ENCODE measurements around the gene TMEM215. TPM values are rescaled to one million over a fixed set of nuclear protein-coding genes. Genes with fewer than 3 reads are reported as not detected.

TMEM215 gene
- total and polyA plus RNA-seq, 2 donors (not counting 1 experiment from before 2014, with no cell fraction given): not detected

DNA sequence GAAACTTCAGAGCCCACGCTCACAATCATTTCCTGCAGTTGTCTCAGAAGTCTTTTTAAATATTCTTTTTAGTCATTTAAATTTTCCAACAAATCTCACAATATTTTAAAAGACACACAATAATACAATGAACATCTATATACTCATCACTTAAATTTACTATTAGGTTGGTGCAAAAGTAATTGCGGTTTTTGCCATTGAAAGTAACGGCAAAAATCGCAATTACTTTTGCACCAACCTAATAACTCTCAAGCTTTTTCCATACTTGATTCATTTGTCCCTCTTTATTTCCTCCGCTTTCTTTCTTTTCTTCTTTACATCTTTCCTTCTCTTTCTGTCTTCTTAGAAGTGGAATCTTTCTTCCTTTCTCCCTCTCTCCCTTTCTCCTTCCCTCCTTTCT is 19.2 kb upstream of the TMEM215 start:
- ATAC-seq (ENCODE audit: low read depth): no peak
- Histone ChIP-seq H3K9me3 (ENCODE audit: control extremely low read depth in 1 of 3, control insufficient read depth in 2 of 3, insufficient read depth in 1 of 3, low read length in 2 of 3) (no peaks in the 10 kb centered on the region), H3K27ac (ENCODE audit: low read length in 2 of 2) (no peak overlapping the region), H4K20me1 (ENCODE audit: control insufficient read depth, insufficient read depth, low read length, poor library complexity, severe bottlenecking) (no peaks in the 10 kb centered on the region), H3K9ac (ENCODE audit: low read length) (no peak overlapping the region), H3K27me3 (replicated peaks in 1 of 4; ENCODE audit: control extremely low read depth in 1 of 4, control insufficient read depth in 3 of 4, insufficient read depth in 4 of 4, low read length in 3 of 4) (no peaks in the 10 kb centered on the region), H3K36me3 (replicated peaks in 1 of 2; ENCODE audit: control extremely low read depth in 1 of 2, control insufficient read depth in 1 of 2, extremely low read depth in 1 of 2, insufficient read depth in 2 of 2, low read length in 1 of 2) (no peaks in the 10 kb centered on the region), H2AFZ (ENCODE audit: insufficient read depth, low read depth, low read length, poor library complexity, severe bottlenecking) (no peak overlapping the region), H3K4me3 (ENCODE audit: control extremely low read depth in 1 of 5, extremely low read depth in 1 of 5, insufficient read depth in 1 of 5, low read depth in 2 of 5, low read length in 4 of 5) (no peak overlapping the region), H3K79me2 (ENCODE audit: control insufficient read depth, insufficient read depth, low read length) (no peaks in the 10 kb centered on the region), H3K4me2 (replicated peaks; ENCODE audit: low read depth, low read length, poor library complexity, severe bottlenecking) (no peak overlapping the region), H3K4me1 (ENCODE audit: control insufficient read depth in 2 of 2, insufficient read depth in 2 of 2, low read length in 2 of 2) (no peaks in the 10 kb centered on the region)
- DNase-seq: no peak
- Mint-ChIP-seq H3K9me3 (ENCODE audit: insufficient read depth) (no peaks in the 10 kb centered on the region), H3K27ac (no peak overlapping the region), H3K4me1 (no peaks in the 10 kb centered on the region), H3K27me3 (peaks cover 6% of the 10 kb centered on the region), H3K4me3 (no peak overlapping the region)
- ChIA-PET POLR2A (no interaction called here), CTCF (no interaction called here)
- intact Hi-C loops (cut with micrococcal nuclease): no loop called here
- TF ChIP-seq, protein P1, sequence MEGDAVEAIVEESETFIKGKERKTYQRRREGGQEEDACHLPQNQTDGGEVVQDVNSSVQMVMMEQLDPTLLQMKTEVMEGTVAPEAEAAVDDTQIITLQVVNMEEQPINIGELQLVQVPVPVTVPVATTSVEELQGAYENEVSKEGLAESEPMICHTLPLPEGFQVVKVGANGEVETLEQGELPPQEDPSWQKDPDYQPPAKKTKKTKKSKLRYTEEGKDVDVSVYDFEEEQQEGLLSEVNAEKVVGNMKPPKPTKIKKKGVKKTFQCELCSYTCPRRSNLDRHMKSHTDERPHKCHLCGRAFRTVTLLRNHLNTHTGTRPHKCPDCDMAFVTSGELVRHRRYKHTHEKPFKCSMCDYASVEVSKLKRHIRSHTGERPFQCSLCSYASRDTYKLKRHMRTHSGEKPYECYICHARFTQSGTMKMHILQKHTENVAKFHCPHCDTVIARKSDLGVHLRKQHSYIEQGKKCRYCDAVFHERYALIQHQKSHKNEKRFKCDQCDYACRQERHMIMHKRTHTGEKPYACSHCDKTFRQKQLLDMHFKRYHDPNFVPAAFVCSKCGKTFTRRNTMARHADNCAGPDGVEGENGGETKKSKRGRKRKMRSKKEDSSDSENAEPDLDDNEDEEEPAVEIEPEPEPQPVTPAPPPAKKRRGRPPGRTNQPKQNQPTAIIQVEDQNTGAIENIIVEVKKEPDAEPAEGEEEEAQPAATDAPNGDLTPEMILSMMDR (IDR thresholded peaks at IDR 0.05): no peak
- TF ChIP-seq EZH2 (IDR thresholded peaks at IDR 0.05; ENCODE audit: borderline replicate concordance, insufficient read depth, low read depth, low read length, poor library complexity, severe bottlenecking): no peak
- WGBS (ENCODE audit: insufficient coverage): 92% methylated on average over 4 of the region's 5 CpGs

DNA sequence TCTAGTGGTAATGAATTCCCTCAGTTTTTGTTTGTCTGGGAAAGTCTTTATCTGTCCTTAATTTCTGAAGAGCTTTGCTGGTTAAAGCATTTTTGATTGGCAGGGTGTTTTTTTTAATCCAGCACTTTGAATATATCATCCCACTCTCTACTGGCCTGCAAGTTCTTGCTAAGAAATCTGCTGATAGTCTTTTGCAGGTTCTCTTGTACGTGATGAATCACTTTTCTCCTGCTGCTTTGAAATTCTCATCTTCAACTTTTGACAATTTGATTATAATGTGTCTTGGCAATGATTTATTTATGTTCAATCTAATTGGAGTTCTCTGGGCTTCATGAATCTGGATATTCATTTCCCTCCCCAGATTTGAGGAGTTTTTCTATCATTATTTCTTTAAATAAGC is 8.1 kb upstream of the TMEM215 start:
- Mint-ChIP-seq H3K4me1 (no peaks in the 10 kb centered on the region), H3K27ac (no peak overlapping the region), H3K9me3 (ENCODE audit: insufficient read depth) (peaks cover 21% of the 10 kb centered on the region), H3K4me3 (no peak overlapping the region), H3K27me3 (peaks cover 22% of the 10 kb centered on the region)
- H3K4me1 ChIP-seq (ENCODE audit: control insufficient read depth in 2 of 2, insufficient read depth in 2 of 2, low read length in 2 of 2): no peaks in the 10 kb centered on the region
- H3K27me3 ChIP-seq (replicated peaks in 1 of 4; ENCODE audit: control extremely low read depth in 1 of 4, control insufficient read depth in 3 of 4, insufficient read depth in 4 of 4, low read length in 3 of 4): peaks cover 0 to 6% (median 5%) of the 10 kb centered on the region in 4 experiments
- no peak for ATAC-seq (ENCODE audit: low read depth)
- H3K36me3 ChIP-seq (replicated peaks in 1 of 2; ENCODE audit: control extremely low read depth in 1 of 2, control insufficient read depth in 1 of 2, extremely low read depth in 1 of 2, insufficient read depth in 2 of 2, low read length in 1 of 2): no peaks in the 10 kb centered on the region
- no peaks in the 10 kb centered on the region for H4K20me1 ChIP-seq (ENCODE audit: control insufficient read depth, insufficient read depth, low read length, poor library complexity, severe bottlenecking)
- H3K79me2 ChIP-seq (ENCODE audit: control insufficient read depth, insufficient read depth, low read length): no peaks in the 10 kb centered on the region
- intact Hi-C loops (cut with micrococcal nuclease): no loop called here
- H3K4me3 ChIP-seq (ENCODE audit: control extremely low read depth in 1 of 5, extremely low read depth in 1 of 5, insufficient read depth in 1 of 5, low read depth in 2 of 5, low read length in 4 of 5): no peak overlapping the region
- DNase-seq: no peak
- TF ChIP-seq EZH2 (IDR thresholded peaks at IDR 0.05; ENCODE audit: borderline replicate concordance, insufficient read depth, low read depth, low read length, poor library complexity, severe bottlenecking): no peak
- TF ChIP-seq, protein P1 (IDR thresholded peaks at IDR 0.05): no peak
- H3K4me2 ChIP-seq (replicated peaks; ENCODE audit: low read depth, low read length, poor library complexity, severe bottlenecking): no peak overlapping the region
- no CpG with 5 or more reads among the region's 1 CpG for WGBS (ENCODE audit: insufficient coverage)
- no peak overlapping the region for H3K9ac ChIP-seq (ENCODE audit: low read length)
- H2AFZ ChIP-seq (ENCODE audit: insufficient read depth, low read depth, low read length, poor library complexity, severe bottlenecking): no peak overlapping the region
- peaks cover 0 to 7% (median 3%) of the 10 kb centered on the region in 3 donors for H3K9me3 ChIP-seq (ENCODE audit: control extremely low read depth in 1 of 3, control insufficient read depth in 2 of 3, insufficient read depth in 1 of 3, low read length in 2 of 3)
- ChIA-PET POLR2A (no interaction called here), CTCF (no interaction called here)
- no peak overlapping the region for H3K27ac ChIP-seq (ENCODE audit: low read length in 2 of 2)

Measured in B cell (primary cell).